Esophagus muscularis mucosa (tissue), 4 donors: ENCODE results near the gene TP53AIP1. TPM values are rescaled to one million over a fixed set of nuclear protein-coding genes. Genes with fewer than 3 reads are reported as not detected.

ENCODE experiments used
- DNase-seq: peaks from one replicate; pipeline ENCODE4 v3.0.0-alpha.2; 2017; ENCODE audit errors: extremely low spot score
- H3K27ac ChIP-seq, 4 donors: fragments of 200-600 bp; sonication (generic); replicated peaks in 1 of 4; 1 replicate in 3 of 4; 2 replicates in 1 of 4; pipeline ENCODE4 v1.5.1; 2016 to 2019; ENCODE audit warnings: mild to moderate bottlenecking in 1 of 4
- H3K27me3 ChIP-seq, 4 donors: fragments of 200-600 bp; sonication (generic); one replicate each; pipeline versions ENCODE4 v1.5.1 to v1.6.0; 2016 to 2019
- H3K36me3 ChIP-seq, 4 donors: fragments of 200-600 bp; sonication (generic); one replicate each; pipeline ENCODE4 v1.5.1; 2016 to 2019
- H3K4me1 ChIP-seq, 4 donors: fragments of 200-600 bp; sonication (generic); one replicate each; pipeline ENCODE4 v1.5.1; 2016 to 2019
- H3K4me3 ChIP-seq, 4 donors: fragments of 200-600 bp; sonication (generic); 1 replicate in 2 of 4; 2 replicates in 2 of 4; pipeline ENCODE4 v1.5.1; 2016 to 2019; ENCODE audit warnings: mild to moderate bottlenecking in 4 of 4, moderate library complexity in 1 of 4
- H3K9me3 ChIP-seq, 4 donors: fragments of 200-600 bp; sonication (generic); 1 replicate in 3 of 4; 2 replicates in 1 of 4; pipeline ENCODE4 v1.5.1; 2016 to 2019
- CTCF ChIP-seq, 3 experiments: fragments of 200-600 bp in 2 of 3; fragments of 450-650 bp in 1 of 3; sonication (generic) in 2 of 3; IDR thresholded peaks; one replicate each; pipeline ENCODE4 v1.5.1; 2017 to 2019; ENCODE audit warnings: antibody characterized with exemption in 3 of 3, mild to moderate bottlenecking in 2 of 3, moderate library complexity in 1 of 3
- EP300 ChIP-seq: sonication (generic); formaldehyde crosslinking; IDR thresholded peaks from one replicate; pipeline ENCODE4 v1.6.1; 2017; ENCODE audit warnings: antibody characterized with exemption
- POLR2A ChIP-seq: fragments of 450-650 bp; IDR thresholded peaks from one replicate; pipeline ENCODE4 v1.6.1; 2017; ENCODE audit warnings: antibody characterized with exemption, moderate library complexity, mild to moderate bottlenecking, low read depth
- POLR2AphosphoS5 ChIP-seq, 2 donors: sonication (generic); formaldehyde crosslinking; IDR thresholded peaks; one replicate each; pipeline ENCODE4 v1.6.1; 2017; ENCODE audit warnings: antibody characterized with exemption in 2 of 2
- WGBS: methylation state at CpG from one replicate; pipeline ENCODE4 v1.1.5; 2018; 5-methylcytosine and 5-hydroxymethylcytosine counted together
- intact Hi-C: fragments of 100-400 bp; cut with DNase I; formaldehyde crosslinking; loops from one replicate; pipeline ENCODE4 v1.15.1; 2023
- total RNA-seq, 4 donors: library from RNA; depleted of rRNA; stranded (reverse); fragments of >200 nt; gene quantifications; one replicate each; pipeline versions ENCODE4 v1.1.0 to v1.2.1, GENCODE V29; 2016

TP53AIP1 gene
- total RNA-seq, 4 donors from 2014 or later: 0.57 TPM; not detected in 3

- H3K4me3 ChIP-seq: no peak overlapping the region
- no peak overlapping the region for H3K27ac ChIP-seq
- TF ChIP-seq POLR2AphosphoS5 (IDR thresholded peaks at IDR 0.05) (no peak), EP300 (no peak), CTCF (IDR thresholded peaks at IDR 0.05) (no peak), POLR2A (no peak)
- H3K9me3 ChIP-seq: no peaks in the 10 kb centered on the region
- peaks cover 0 to 28% (median 0%) of the 10 kb centered on the region in 4 donors for H3K27me3 ChIP-seq
- H3K36me3 ChIP-seq: no peaks in the 10 kb centered on the region
- no peak for DNase-seq
- H3K4me1 ChIP-seq: peaks cover 2 to 30% (median 18%) of the 10 kb centered on the region in 4 donors
- intact Hi-C loops: no loop called here
- WGBS: 98% methylated on average over 11 of the region's 17 CpGs
These were observed 31.4 kb downstream of the TP53AIP1 start for GRCh38 chr11:128911239-128911638.

- peaks cover 9 to 37% (median 21%) of the 10 kb centered on the region in 4 donors for H3K4me1 ChIP-seq
- intact Hi-C loops: no loop called here
- H3K36me3 ChIP-seq: no peaks in the 10 kb centered on the region
- WGBS: 95% methylated on average over 3 of the region's 3 CpGs
- no peak overlapping the region for H3K4me3 ChIP-seq
- no peak overlapping the region for H3K27ac ChIP-seq
- no peak for TF ChIP-seq POLR2A
- no peak for TF ChIP-seq CTCF (IDR thresholded peaks at IDR 0.05)
- TF ChIP-seq EP300: no peak
- TF ChIP-seq POLR2AphosphoS5 (IDR thresholded peaks at IDR 0.05): no peak
- peaks cover 0 to 30% (median 0%) of the 10 kb centered on the region in 4 donors for H3K27me3 ChIP-seq
- no peaks in the 10 kb centered on the region for H3K9me3 ChIP-seq
- DNase-seq: no peak
These were observed 32.1 kb downstream of the TP53AIP1 start for GRCh38 chr11:128910576-128910975.

GRCh38 chr11:128909438-128910125 is 33.1 kb downstream of the TP53AIP1 start:
- WGBS: 76% methylated on average over 8 of the region's 8 CpGs
- peaks cover 19 to 47% (median 26%) of the 10 kb centered on the region in 4 donors for H3K4me1 ChIP-seq
- no peak for TF ChIP-seq POLR2A
- peaks cover 0 to 30% (median 0%) of the 10 kb centered on the region in 4 donors for H3K27me3 ChIP-seq
- intact Hi-C loops: no loop called here
- no peak for DNase-seq
- H3K36me3 ChIP-seq: no peaks in the 10 kb centered on the region
- H3K9me3 ChIP-seq: no peaks in the 10 kb centered on the region
- H3K4me3 ChIP-seq: no peak overlapping the region
- no peak overlapping the region for H3K27ac ChIP-seq

- TF ChIP-seq POLR2A: no peak
- no peak for TF ChIP-seq POLR2AphosphoS5 (IDR thresholded peaks at IDR 0.05)
- TF ChIP-seq CTCF (IDR thresholded peaks at IDR 0.05): no peak
- TF ChIP-seq EP300: no peak
- Histone ChIP-seq H3K4me1 (peaks cover 23 to 51% (median 28%) of the 10 kb centered on the region in 4 donors), H3K36me3 (no peaks in the 10 kb centered on the region), H3K27me3 (peaks cover 0 to 30% (median 0%) of the 10 kb centered on the region in 4 donors), H3K27ac (peak overlapping the region in 1 of 4 donors; percentile 24), H3K9me3 (no peaks in the 10 kb centered on the region), H3K4me3 (peak overlapping the region in 1 of 4 donors; percentile 10)
- 57% methylated on average over 12 of the region's 12 CpGs for WGBS
- DNase-seq: no peak
- intact Hi-C loops: no loop called here
These were observed 34.1 kb downstream of the TP53AIP1 start for GRCh38 chr11:128908391-128909246.

GRCh38 chr11:128907585-128907984 is 35.1 kb downstream of the TP53AIP1 start:
- TF ChIP-seq CTCF (IDR thresholded peaks at IDR 0.05): no peak
- no peak for TF ChIP-seq POLR2A
- no peak for TF ChIP-seq EP300
- TF ChIP-seq POLR2AphosphoS5 (IDR thresholded peaks at IDR 0.05): no peak
- no peak overlapping the region for H3K27ac ChIP-seq
- no peaks in the 10 kb centered on the region for H3K36me3 ChIP-seq
- WGBS: 89% methylated on average over 4 of the region's 4 CpGs
- peaks cover 0 to 30% (median 0%) of the 10 kb centered on the region in 4 donors for H3K27me3 ChIP-seq
- no peak overlapping the region for H3K4me3 ChIP-seq
- H3K4me1 ChIP-seq: peaks cover 23 to 51% (median 28%) of the 10 kb centered on the region in 4 donors
- no peaks in the 10 kb centered on the region for H3K9me3 ChIP-seq
- intact Hi-C loops: no loop called here
- no peak for DNase-seq
